Measurements from ENCODE around the gene CFAP57. TPM values are rescaled to one million over a fixed set of nuclear protein-coding genes. Genes with fewer than 3 reads are reported as not detected.

CFAP57 gene
- total RNA-seq, 1 donor from 2014 or later, result 0.27 TPM

DNA sequence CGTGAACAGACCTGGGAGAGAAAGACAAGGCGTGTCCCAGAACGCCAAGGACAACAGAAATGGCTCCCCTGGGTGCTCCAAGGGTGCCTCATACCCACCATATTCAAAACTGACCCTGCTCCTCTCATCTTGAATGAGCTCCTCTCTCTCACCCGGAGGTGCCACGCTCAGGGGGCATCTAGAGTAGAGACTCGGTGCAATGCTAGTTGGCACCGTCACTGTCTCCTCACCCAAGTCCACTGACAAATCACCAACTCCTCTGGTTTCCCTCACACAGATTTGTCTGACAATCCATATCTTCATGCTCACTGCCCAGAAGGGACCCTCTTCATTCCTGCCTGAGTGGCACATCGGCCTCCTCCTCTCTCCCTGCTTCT, 102.7 kb downstream of the CFAP57 start:
- no peaks in the 10 kb centered on the region for H3K36me3 Mint-ChIP-seq
- no peak overlapping the region for H3K4me3 Mint-ChIP-seq
- no peaks in the 10 kb centered on the region for H3K9me3 Mint-ChIP-seq
- TF ChIP-seq, protein P1, sequence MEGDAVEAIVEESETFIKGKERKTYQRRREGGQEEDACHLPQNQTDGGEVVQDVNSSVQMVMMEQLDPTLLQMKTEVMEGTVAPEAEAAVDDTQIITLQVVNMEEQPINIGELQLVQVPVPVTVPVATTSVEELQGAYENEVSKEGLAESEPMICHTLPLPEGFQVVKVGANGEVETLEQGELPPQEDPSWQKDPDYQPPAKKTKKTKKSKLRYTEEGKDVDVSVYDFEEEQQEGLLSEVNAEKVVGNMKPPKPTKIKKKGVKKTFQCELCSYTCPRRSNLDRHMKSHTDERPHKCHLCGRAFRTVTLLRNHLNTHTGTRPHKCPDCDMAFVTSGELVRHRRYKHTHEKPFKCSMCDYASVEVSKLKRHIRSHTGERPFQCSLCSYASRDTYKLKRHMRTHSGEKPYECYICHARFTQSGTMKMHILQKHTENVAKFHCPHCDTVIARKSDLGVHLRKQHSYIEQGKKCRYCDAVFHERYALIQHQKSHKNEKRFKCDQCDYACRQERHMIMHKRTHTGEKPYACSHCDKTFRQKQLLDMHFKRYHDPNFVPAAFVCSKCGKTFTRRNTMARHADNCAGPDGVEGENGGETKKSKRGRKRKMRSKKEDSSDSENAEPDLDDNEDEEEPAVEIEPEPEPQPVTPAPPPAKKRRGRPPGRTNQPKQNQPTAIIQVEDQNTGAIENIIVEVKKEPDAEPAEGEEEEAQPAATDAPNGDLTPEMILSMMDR (IDR thresholded peaks at IDR 0.05; ENCODE audit: unreplicated experiment), result no peak
- H3K27me3 Mint-ChIP-seq (ENCODE audit: low read depth), result peaks cover 3% of the 10 kb centered on the region
- DNase-seq (ENCODE audit: low spot score in 2 of 2, unreplicated experiment in 2 of 2), result no peak
- H3K27ac Mint-ChIP-seq, result no peak overlapping the region
- peaks cover 21% of the 10 kb centered on the region for H3K4me1 Mint-ChIP-seq

- TF ChIP-seq, protein P1 (IDR thresholded peaks at IDR 0.05; ENCODE audit: unreplicated experiment), result no peak
- Mint-ChIP-seq H3K4me3 (no peak overlapping the region), H3K27me3 (ENCODE audit: low read depth) (peaks cover 2% of the 10 kb centered on the region), H3K4me1 (peaks cover 9% of the 10 kb centered on the region), H3K27ac (no peak overlapping the region), H3K9me3 (no peaks in the 10 kb centered on the region), H3K36me3 (no peaks in the 10 kb centered on the region)
- DNase-seq (ENCODE audit: low spot score in 2 of 2, unreplicated experiment in 2 of 2), result no peak
Measured at GRCh38 chr1:43275826-43276620, 103.9 kb downstream of the CFAP57 start.

DNA sequence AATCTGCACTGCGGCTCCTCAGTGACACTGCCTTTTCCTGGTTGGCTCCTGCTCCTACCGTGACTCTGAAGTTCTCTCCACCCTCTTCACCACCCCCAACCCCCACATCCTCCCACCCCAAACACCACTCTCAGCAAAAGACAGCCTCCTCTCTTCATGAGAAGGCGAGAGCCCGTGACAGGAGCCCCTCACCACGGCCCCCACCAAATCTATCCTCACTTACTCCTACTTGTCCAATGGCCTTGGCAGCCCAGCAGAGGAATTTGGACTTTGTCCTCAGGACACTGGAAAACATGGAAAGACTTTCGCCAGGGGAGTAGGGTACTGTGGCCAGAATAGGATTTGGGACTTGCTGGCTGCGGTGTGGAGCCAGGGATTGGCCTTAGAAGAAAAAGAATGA, 104.5 kb downstream of the CFAP57 start:
- no peak for DNase-seq (ENCODE audit: low spot score in 2 of 2, unreplicated experiment in 2 of 2)

GRCh38 chr1:43277116-43277876, 105.2 kb downstream of the CFAP57 start:
- Mint-ChIP-seq H3K4me1 (no peaks in the 10 kb centered on the region), H3K27me3 (ENCODE audit: low read depth) (no peaks in the 10 kb centered on the region), H3K9me3 (no peaks in the 10 kb centered on the region), H3K4me3 (no peak overlapping the region), H3K27ac (no peak overlapping the region), H3K36me3 (no peaks in the 10 kb centered on the region)
- no peak for DNase-seq (ENCODE audit: low spot score in 2 of 2, unreplicated experiment in 2 of 2)
- TF ChIP-seq, protein P1 (IDR thresholded peaks at IDR 0.05; ENCODE audit: unreplicated experiment), result no peak

More for the DNA sequence above, 104.5 kb downstream of the CFAP57 start:
- no peak overlapping the region for H3K4me3 Mint-ChIP-seq
- H3K27me3 Mint-ChIP-seq (ENCODE audit: low read depth), result no peaks in the 10 kb centered on the region
- H3K36me3 Mint-ChIP-seq, result no peaks in the 10 kb centered on the region
- TF ChIP-seq, protein P1 (IDR thresholded peaks at IDR 0.05; ENCODE audit: unreplicated experiment), result no peak
- H3K9me3 Mint-ChIP-seq, result no peaks in the 10 kb centered on the region
- H3K4me1 Mint-ChIP-seq, result peaks cover 2% of the 10 kb centered on the region
- H3K27ac Mint-ChIP-seq, result no peak overlapping the region

- no peak overlapping the region for H3K27ac Mint-ChIP-seq
- no peaks in the 10 kb centered on the region for H3K9me3 Mint-ChIP-seq
- DNase-seq (ENCODE audit: low spot score in 2 of 2, unreplicated experiment in 2 of 2), result no peak
- no peak overlapping the region for H3K4me3 Mint-ChIP-seq
- no peaks in the 10 kb centered on the region for H3K27me3 Mint-ChIP-seq (ENCODE audit: low read depth)
- TF ChIP-seq, protein P1 (IDR thresholded peaks at IDR 0.05; ENCODE audit: unreplicated experiment), result no peak
- H3K4me1 Mint-ChIP-seq, result no peaks in the 10 kb centered on the region
- H3K36me3 Mint-ChIP-seq, result no peaks in the 10 kb centered on the region
Measured at GRCh38 chr1:43279161-43279560, 107.0 kb downstream of the CFAP57 start.

All from mesothelial cell of epicardium (in vitro differentiated cells).